Measurements from ENCODE around the gene CPNE9. TPM values are rescaled to one million over a fixed set of nuclear protein-coding genes. Genes with fewer than 3 reads are reported as not detected.

The CPNE9 gene
- total RNA-seq, 5 donors from 2014 or later (not counting 1 experiment from before 2014, with no cell fraction given), result 0.19 to 1.5 (median 0.24) TPM; not detected in 1

GRCh38 chr3:9678493-9678892 lies 25.1 kb upstream of the CPNE9 start:
- H3K27ac ChIP-seq (ENCODE audit: low read length), result no peak overlapping the region
- no peaks in the 10 kb centered on the region for H3K27me3 ChIP-seq (replicated peaks in 1 of 2; ENCODE audit: control insufficient read depth in 2 of 2, extremely low read depth in 1 of 2, insufficient read depth in 2 of 2, low read length in 1 of 2)
- ChIA-PET POLR2A (no interaction called here), CTCF (no interaction called here)
- H3K4me3 Mint-ChIP-seq, result no peak overlapping the region
- ATAC-seq (replicated peaks in 1 of 4), result no peak
- H3K36me3 Mint-ChIP-seq, result peaks cover 85% of the 10 kb centered on the region
- WGBS (ENCODE audit: insufficient coverage), result 94% methylated on average over 3 of the region's 3 CpGs
- no peak overlapping the region for H3K27ac Mint-ChIP-seq
- H3K9me3 Mint-ChIP-seq, result no peaks in the 10 kb centered on the region
- H3K4me3 ChIP-seq (ENCODE audit: control insufficient read depth in 1 of 2, extremely low read depth in 1 of 2, low read length in 1 of 2), result no peak overlapping the region
- no peaks in the 10 kb centered on the region for H3K9me3 ChIP-seq
- no peaks in the 10 kb centered on the region for H3K27me3 Mint-ChIP-seq
- H3K4me1 Mint-ChIP-seq, result no peaks in the 10 kb centered on the region
- H3K4me1 ChIP-seq (ENCODE audit: control insufficient read depth in 1 of 2, extremely low read depth in 1 of 2, insufficient read depth in 2 of 2, low read length in 2 of 2), result no peaks in the 10 kb centered on the region
- no peak for DNase-seq
- H3K36me3 ChIP-seq (ENCODE audit: control insufficient read depth in 2 of 2, extremely low read depth in 1 of 2, insufficient read depth in 1 of 2, low read length in 1 of 2), result peaks cover 26 to 95% of the 10 kb centered on the region in 2 donors

- Histone ChIP-seq H3K4me3 (ENCODE audit: control insufficient read depth in 1 of 2, extremely low read depth in 1 of 2, low read length in 1 of 2) (no peak overlapping the region), H3K27me3 (replicated peaks in 1 of 2; ENCODE audit: control insufficient read depth in 2 of 2, extremely low read depth in 1 of 2, insufficient read depth in 2 of 2, low read length in 1 of 2) (no peaks in the 10 kb centered on the region), H3K4me1 (ENCODE audit: control insufficient read depth in 1 of 2, extremely low read depth in 1 of 2, insufficient read depth in 2 of 2, low read length in 2 of 2) (no peaks in the 10 kb centered on the region), H3K9me3 (no peaks in the 10 kb centered on the region), H3K27ac (ENCODE audit: low read length) (no peak overlapping the region), H3K36me3 (ENCODE audit: control insufficient read depth in 2 of 2, extremely low read depth in 1 of 2, insufficient read depth in 1 of 2, low read length in 1 of 2) (peaks cover 36 to 95% of the 10 kb centered on the region in 2 donors)
- Mint-ChIP-seq H3K4me1 (no peaks in the 10 kb centered on the region), H3K9me3 (no peaks in the 10 kb centered on the region), H3K27ac (no peak overlapping the region), H3K27me3 (no peaks in the 10 kb centered on the region), H3K4me3 (no peak overlapping the region), H3K36me3 (peaks cover 87% of the 10 kb centered on the region)
- ChIA-PET CTCF (no interaction called here), POLR2A (no interaction called here)
- ATAC-seq (replicated peaks in 1 of 4), result no peak
- DNase-seq, result no peak
- 97% methylated on average over 6 of the region's 6 CpGs for WGBS (ENCODE audit: insufficient coverage)
These were observed 24.1 kb upstream of the CPNE9 start for GRCh38 chr3:9679476-9680080.

GRCh38 chr3:9681011-9681722 lies 22.5 kb upstream of the CPNE9 start:
- peaks cover 46 to 98% of the 10 kb centered on the region in 2 donors for H3K36me3 ChIP-seq (ENCODE audit: control insufficient read depth in 2 of 2, extremely low read depth in 1 of 2, insufficient read depth in 1 of 2, low read length in 1 of 2)
- no peaks in the 10 kb centered on the region for H3K9me3 ChIP-seq
- no peaks in the 10 kb centered on the region for H3K4me1 ChIP-seq (ENCODE audit: control insufficient read depth in 1 of 2, extremely low read depth in 1 of 2, insufficient read depth in 2 of 2, low read length in 2 of 2)
- Mint-ChIP-seq H3K4me3 (no peak overlapping the region), H3K27me3 (no peaks in the 10 kb centered on the region), H3K9me3 (no peaks in the 10 kb centered on the region), H3K4me1 (no peaks in the 10 kb centered on the region), H3K27ac (no peak overlapping the region), H3K36me3 (peaks cover 89% of the 10 kb centered on the region)
- WGBS (ENCODE audit: insufficient coverage), result 100% methylated on average over 3 of the region's 7 CpGs
- H3K4me3 ChIP-seq (ENCODE audit: control insufficient read depth in 1 of 2, extremely low read depth in 1 of 2, low read length in 1 of 2), result no peak overlapping the region
- POLR2A ChIA-PET, result no interaction called here
- no peaks in the 10 kb centered on the region for H3K27me3 ChIP-seq (replicated peaks in 1 of 2; ENCODE audit: control insufficient read depth in 2 of 2, extremely low read depth in 1 of 2, insufficient read depth in 2 of 2, low read length in 1 of 2)
- DNase-seq (no peak), ATAC-seq (replicated peaks in 1 of 4) (no peak)
- no peak overlapping the region for H3K27ac ChIP-seq (ENCODE audit: low read length)
- CTCF ChIA-PET, result interaction anchor here in 1 of 2 donors (0.6 kb wide), 1 partner anchor 114 kb away, joined by 4 read pairs; no protein-coding TSS in a partner anchor

- H3K4me3 ChIP-seq (ENCODE audit: control insufficient read depth in 1 of 2, extremely low read depth in 1 of 2, low read length in 1 of 2), result no peak overlapping the region
- H3K4me1 Mint-ChIP-seq, result no peaks in the 10 kb centered on the region
- H3K9me3 ChIP-seq, result no peaks in the 10 kb centered on the region
- no peaks in the 10 kb centered on the region for H3K27me3 ChIP-seq (replicated peaks in 1 of 2; ENCODE audit: control insufficient read depth in 2 of 2, extremely low read depth in 1 of 2, insufficient read depth in 2 of 2, low read length in 1 of 2)
- ATAC-seq (replicated peaks in 1 of 4), result no peak
- H3K27me3 Mint-ChIP-seq, result no peaks in the 10 kb centered on the region
- no peak for DNase-seq
- ChIA-PET CTCF (no interaction called here), POLR2A (no interaction called here)
- no peak overlapping the region for H3K27ac Mint-ChIP-seq
- H3K9me3 Mint-ChIP-seq, result no peaks in the 10 kb centered on the region
- H3K36me3 Mint-ChIP-seq, result peaks cover 88% of the 10 kb centered on the region
- 100% methylated on average over 4 of the region's 6 CpGs for WGBS (ENCODE audit: insufficient coverage)
- no peak overlapping the region for H3K4me3 Mint-ChIP-seq
- no peaks in the 10 kb centered on the region for H3K4me1 ChIP-seq (ENCODE audit: control insufficient read depth in 1 of 2, extremely low read depth in 1 of 2, insufficient read depth in 2 of 2, low read length in 2 of 2)
- no peak overlapping the region for H3K27ac ChIP-seq (ENCODE audit: low read length)
- H3K36me3 ChIP-seq (ENCODE audit: control insufficient read depth in 2 of 2, extremely low read depth in 1 of 2, insufficient read depth in 1 of 2, low read length in 1 of 2), result peaks cover 46 to 99% of the 10 kb centered on the region in 2 donors
These were observed 21.9 kb upstream of the CPNE9 start for GRCh38 chr3:9681723-9682081.

- H3K4me3 ChIP-seq (ENCODE audit: control insufficient read depth in 1 of 2, extremely low read depth in 1 of 2, low read length in 1 of 2), result no peak overlapping the region
- no peaks in the 10 kb centered on the region for H3K9me3 ChIP-seq
- WGBS (ENCODE audit: insufficient coverage), result 94% methylated on average over 3 of the region's 6 CpGs
- Mint-ChIP-seq H3K9me3 (no peaks in the 10 kb centered on the region), H3K27me3 (no peaks in the 10 kb centered on the region), H3K4me1 (no peaks in the 10 kb centered on the region), H3K4me3 (no peak overlapping the region), H3K36me3 (peaks cover 89% of the 10 kb centered on the region), H3K27ac (no peak overlapping the region)
- CTCF ChIA-PET, result no interaction called here
- no peak for DNase-seq
- H3K27me3 ChIP-seq (replicated peaks in 1 of 2; ENCODE audit: control insufficient read depth in 2 of 2, extremely low read depth in 1 of 2, insufficient read depth in 2 of 2, low read length in 1 of 2), result no peaks in the 10 kb centered on the region
- no peak for ATAC-seq (replicated peaks in 1 of 4)
- peaks cover 46 to 99% of the 10 kb centered on the region in 2 donors for H3K36me3 ChIP-seq (ENCODE audit: control insufficient read depth in 2 of 2, extremely low read depth in 1 of 2, insufficient read depth in 1 of 2, low read length in 1 of 2)
- no peak overlapping the region for H3K27ac ChIP-seq (ENCODE audit: low read length)
- POLR2A ChIA-PET, result no interaction called here
- H3K4me1 ChIP-seq (ENCODE audit: control insufficient read depth in 1 of 2, extremely low read depth in 1 of 2, insufficient read depth in 2 of 2, low read length in 2 of 2), result no peaks in the 10 kb centered on the region
These were observed 21.5 kb upstream of the CPNE9 start for GRCh38 chr3:9682096-9682495.

- ATAC-seq (replicated peaks in 1 of 4) (no peak), DNase-seq (no peak)
- peaks cover 56 to 97% of the 10 kb centered on the region in 2 donors for H3K36me3 ChIP-seq (ENCODE audit: control insufficient read depth in 2 of 2, extremely low read depth in 1 of 2, insufficient read depth in 1 of 2, low read length in 1 of 2)
- Mint-ChIP-seq H3K9me3 (no peaks in the 10 kb centered on the region), H3K27ac (no peak overlapping the region), H3K4me1 (no peaks in the 10 kb centered on the region), H3K27me3 (no peaks in the 10 kb centered on the region), H3K4me3 (no peak overlapping the region), H3K36me3 (peaks cover 84% of the 10 kb centered on the region)
- H3K4me3 ChIP-seq (ENCODE audit: control insufficient read depth in 1 of 2, extremely low read depth in 1 of 2, low read length in 1 of 2), result no peak overlapping the region
- H3K27me3 ChIP-seq (replicated peaks in 1 of 2; ENCODE audit: control insufficient read depth in 2 of 2, extremely low read depth in 1 of 2, insufficient read depth in 2 of 2, low read length in 1 of 2), result no peaks in the 10 kb centered on the region
- no peak overlapping the region for H3K27ac ChIP-seq (ENCODE audit: low read length)
- ChIA-PET POLR2A (no interaction called here), CTCF (no interaction called here)
- no peaks in the 10 kb centered on the region for H3K9me3 ChIP-seq
- 100% methylated on average over 2 of the region's 3 CpGs for WGBS (ENCODE audit: insufficient coverage)
- no peaks in the 10 kb centered on the region for H3K4me1 ChIP-seq (ENCODE audit: control insufficient read depth in 1 of 2, extremely low read depth in 1 of 2, insufficient read depth in 2 of 2, low read length in 2 of 2)
These were observed 20.2 kb upstream of the CPNE9 start for GRCh38 chr3:9683426-9683825.

All from T-cell (primary cell).